LNCAP (cell line): Measurements from ENCODE around the gene C15orf61.

Experiments used
- CTCF ChIP-seq: fragments of 450-650 bp; IDR thresholded peaks from 2 replicates; pipeline ENCODE4 v1.5.1; 2017; ENCODE audit warnings: mild to moderate bottlenecking

Gene C15orf61

GRCh38 chr15:67534360-67534759, 13.4 kb downstream of the C15orf61 start:
- no peak for TF ChIP-seq CTCF

- TF ChIP-seq CTCF, result no peak
These were observed 16.8 kb downstream of the C15orf61 start for GRCh38 chr15:67537771-67538170.

GRCh38 chr15:67542420-67543347, 21.8 kb downstream of the C15orf61 start, which contains the start of gene MAP2K5:
Gene MAP2K5, plus strand, starts transcription at chr15:67542703. Its CDS starts 633 bp downstream, at chr15:67543336.
- TF ChIP-seq CTCF, result no peak

- TF ChIP-seq CTCF, result no peak
These were observed 22.4 kb downstream of the C15orf61 start for GRCh38 chr15:67543348-67543718.

- no peak for TF ChIP-seq CTCF
These were observed 23.5 kb downstream of the C15orf61 start for GRCh38 chr15:67544475-67544874.

GRCh38 chr15:67545864-67546263, 24.9 kb downstream of the C15orf61 start:
- TF ChIP-seq CTCF, result no peak

GRCh38 chr15:67547064-67547463, 26.1 kb downstream of the C15orf61 start:
- no peak for TF ChIP-seq CTCF
